Measurements from ENCODE around the gene KCNIP1.
A peak's percentile ranks its signal among the peaks of the same experiment; 100 is the strongest.

The KCNIP1 gene

DNA sequence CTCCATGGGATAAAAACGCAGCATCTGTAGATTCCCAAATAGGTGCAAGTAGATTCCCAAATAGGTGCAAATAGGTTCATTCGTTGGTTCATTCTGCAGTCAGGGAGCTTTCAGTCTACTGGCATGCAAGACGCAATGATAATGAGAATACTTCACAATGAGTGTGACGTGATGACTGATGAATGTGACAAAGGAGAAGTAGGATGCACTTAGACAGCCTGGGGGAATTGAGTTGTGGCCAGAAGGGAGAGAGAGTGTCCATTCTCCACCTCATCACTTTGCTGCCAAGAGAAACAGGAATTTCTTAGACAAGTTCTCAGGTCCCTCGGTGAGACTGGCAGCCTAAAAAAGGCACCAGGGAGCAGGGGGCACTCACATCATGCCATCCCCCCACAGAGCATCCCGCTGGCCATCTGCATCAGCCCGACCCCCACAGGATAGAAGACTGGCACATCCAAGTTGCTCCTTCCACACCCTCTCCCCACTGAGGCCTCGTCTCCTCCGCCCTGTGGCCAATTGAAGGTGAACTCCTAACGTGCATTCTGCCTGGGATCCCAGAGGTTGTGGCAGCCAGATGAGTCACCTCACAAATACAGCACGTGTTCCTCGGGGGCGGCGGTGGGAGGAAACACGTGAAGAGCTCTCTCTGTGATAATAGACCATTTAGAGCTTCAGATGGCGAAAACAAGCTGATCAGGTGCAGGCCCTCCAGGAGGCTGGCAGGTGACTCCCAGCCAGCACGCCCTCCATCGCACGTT is 19.9 kb upstream of the KCNIP1 start:
- DNase-seq: peak; percentile 37

DNA sequence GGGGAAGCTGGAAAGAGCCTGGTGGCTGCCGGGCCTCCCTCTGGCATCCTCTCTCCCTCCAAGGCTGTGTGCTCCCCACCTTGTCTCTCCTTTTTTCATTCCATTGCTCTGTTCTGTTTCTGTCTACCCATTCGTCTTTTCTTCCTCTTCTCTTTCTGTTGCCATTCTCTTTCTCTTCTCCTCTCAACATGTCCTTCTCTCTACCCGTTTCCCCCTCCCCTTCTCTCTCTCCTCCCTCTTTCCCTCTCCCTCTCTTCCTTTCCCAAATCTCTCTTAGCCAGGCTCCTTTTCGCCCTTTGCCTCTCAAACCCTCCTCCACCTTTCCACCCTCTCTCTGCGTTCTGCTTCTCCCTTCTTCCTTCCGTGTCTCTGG is 19.4 kb upstream of the KCNIP1 start:
- DNase-seq: no peak

DNA sequence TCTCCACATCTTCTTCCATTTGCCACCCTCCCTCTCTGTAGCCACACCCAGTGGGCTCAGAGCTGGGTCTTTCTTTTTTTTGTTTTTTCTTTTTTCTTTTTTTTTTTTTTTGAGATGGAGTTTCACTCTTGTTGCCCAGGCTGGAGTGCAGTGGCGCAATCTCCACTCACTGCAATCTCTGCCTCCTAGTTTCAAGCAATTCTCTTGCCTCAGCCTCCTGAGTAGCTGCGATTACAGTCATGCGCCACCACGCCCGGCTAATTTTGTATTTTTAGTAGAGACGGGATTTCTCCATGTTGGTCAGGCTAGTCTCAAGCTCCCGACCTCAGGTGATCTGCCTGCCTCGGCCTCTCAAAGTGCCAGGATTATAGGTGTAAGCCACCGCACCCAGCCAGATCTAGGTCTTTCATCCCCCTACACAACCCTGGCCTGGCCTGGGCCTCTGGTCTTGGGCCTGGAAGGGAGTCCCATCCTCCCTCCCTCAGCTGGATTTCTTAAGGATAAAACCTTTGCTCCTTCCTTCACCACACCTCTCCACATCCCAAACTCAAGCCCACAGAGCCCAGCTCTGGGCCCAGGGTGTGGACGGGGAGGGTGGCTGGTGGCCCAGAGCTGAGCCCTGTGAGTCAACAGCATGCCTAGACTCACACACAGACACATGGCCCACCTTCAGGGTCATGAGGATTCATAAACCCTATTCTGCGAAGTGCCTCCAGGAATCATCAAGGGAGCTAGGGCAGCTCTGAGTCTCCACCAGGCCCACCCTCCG is 18.8 kb upstream of the KCNIP1 start:
- peak; percentile 80 for DNase-seq

- no peak for DNase-seq
Observed at GRCh38 chr5:170485616-170485911, 18.3 kb upstream of the KCNIP1 start.

GRCh38 chr5:170486371-170486770 is 17.4 kb upstream of the KCNIP1 start:
- no peak for DNase-seq

DNA sequence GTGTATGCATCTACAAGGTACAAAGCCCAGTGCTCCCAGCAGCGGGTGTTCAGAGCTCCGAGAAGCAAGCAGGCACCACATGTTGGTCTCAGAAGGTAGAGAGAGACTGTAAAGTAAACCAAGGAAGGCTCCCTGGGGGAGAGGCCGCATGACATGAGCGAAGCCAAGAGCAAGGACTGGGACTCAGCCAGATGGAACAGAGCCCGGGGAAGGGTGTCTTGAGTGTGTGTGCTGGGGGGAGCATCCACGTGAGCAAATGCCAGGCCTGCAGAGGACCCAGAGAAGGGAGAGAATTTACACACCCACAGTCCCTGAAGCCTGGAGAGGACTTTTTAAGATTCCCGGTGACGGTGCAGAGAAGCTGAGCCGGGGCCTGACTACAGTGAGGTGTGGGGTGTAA is 15.2 kb upstream of the KCNIP1 start:
- no peak for DNase-seq

DNA sequence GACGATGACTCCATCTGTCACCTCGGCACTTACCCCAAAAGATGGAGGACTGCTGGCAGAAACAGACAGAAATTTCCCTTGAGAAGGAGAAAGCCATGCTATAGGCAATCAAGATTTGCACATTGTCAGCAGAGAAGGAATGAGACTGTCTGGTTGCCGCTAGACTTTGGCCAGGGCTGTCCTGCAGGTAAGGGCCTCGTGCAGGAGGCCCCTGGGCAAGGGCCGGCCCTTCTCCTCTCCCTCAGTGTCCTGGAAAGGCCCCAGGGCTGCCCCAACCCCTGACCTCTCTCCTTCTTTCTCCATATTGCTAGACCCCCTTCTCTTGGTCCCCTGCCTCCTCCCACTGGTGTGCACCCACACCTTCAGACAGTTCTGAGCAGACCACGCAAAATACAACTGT is 14.6 kb upstream of the KCNIP1 start:
- no peak for DNase-seq

- DNase-seq: no peak
Observed at GRCh38 chr5:170490381-170490780, 13.4 kb upstream of the KCNIP1 start.

DNA sequence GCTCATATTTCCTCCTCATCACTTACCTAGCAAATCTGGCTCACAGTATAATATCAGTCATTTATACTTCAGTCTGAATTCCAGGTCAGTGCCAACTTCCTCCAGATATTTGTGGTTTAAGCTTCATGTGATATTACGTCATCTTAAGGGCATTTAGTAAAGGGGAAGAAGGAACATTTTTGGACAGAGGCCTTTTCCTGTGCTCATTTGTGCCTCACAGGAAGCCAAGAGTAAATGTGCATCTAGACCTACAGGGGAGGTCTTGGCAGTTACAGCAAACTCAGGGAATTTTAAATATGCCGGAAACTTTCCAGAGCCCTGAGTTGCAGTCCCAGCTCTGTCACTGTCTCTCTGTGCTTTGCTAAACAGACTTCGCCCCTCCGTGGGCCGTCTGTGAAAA is 12.3 kb upstream of the KCNIP1 start:
- peak; percentile 88 for DNase-seq

DNA sequence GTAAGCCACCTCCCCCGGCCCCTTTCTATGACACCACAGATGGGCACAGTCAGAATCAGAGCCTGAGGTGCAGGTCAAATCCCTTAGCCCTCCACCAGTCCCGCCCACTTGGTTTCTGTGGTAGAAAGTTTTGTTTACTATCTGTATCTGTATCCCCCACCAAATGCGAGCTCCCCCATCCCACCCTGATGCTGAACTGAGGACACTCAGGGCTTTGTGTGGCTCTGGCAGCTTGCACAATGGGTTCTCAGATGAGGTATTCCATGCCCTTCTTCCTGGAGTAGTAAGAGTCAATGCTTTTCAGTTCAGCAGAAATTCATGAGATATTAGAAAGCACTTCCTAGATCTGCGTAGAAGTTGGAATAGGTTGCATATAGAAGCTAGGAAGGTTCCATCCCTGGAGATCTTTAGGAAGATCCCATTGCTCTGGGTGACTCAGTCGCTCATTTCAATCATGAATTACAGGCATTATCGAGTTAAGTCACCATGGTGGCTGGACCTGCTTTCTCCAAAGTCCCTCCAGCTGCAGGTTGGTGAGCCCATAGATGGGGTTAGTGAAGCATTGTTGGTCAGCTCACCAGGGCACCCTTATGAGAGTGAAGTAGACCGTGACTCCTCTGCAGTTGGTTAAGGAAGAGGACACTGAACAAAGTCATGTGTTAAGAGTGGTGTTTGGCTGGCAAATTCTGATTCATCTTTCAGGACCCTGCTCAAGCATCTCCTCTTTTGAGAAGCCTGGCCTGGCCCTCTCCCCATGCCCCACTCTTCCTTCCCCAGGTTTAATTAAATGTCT is 10.6 kb upstream of the KCNIP1 start:
- no peak for DNase-seq

DNA sequence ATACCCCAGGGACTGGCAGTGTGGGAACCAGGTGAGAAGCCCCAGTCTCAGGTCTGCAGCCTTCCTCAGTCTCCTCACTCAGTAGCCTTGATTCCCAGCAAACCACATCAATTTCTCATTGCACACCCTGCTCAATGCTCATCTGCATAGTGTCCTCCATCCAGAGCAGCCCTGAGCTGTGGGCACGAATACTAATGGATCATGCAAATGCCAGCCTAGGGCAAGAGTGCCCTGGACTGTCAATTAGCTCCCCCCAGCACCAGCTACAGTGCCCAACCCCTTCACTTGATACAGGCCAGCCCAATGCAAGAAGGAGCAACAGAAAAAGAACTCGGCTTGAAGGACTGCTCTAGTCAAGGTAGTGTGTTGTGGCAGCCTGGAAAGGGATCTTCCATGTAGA is 9.8 kb upstream of the KCNIP1 start:
- no peak for DNase-seq

GRCh38 chr5:170495825-170496661 is 7.8 kb upstream of the KCNIP1 start:
- peak; percentile 70 for DNase-seq

DNA sequence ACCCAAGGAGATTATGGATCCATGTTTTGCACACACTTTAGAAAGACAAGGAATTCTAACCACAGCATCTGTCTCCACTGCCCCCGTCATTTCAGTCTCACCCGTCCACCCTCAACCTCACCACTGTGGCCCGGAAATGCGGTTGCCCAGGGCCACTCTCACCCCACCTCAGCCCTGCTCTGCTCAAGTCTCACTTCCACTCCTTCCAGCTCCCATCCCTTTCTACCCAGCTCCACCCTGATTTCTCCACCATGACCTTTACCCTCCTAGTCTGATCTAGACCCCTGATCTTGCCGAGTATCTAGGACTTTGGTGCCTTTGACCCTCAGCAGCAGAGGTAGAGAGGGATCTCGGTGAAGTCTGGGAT is 7.2 kb upstream of the KCNIP1 start:
- no peak for DNase-seq

- DNase-seq: no peak
Observed at GRCh38 chr5:170497311-170498038, 6.3 kb upstream of the KCNIP1 start.

GRCh38 chr5:170498811-170499351 is 4.9 kb upstream of the KCNIP1 start:
- no peak for DNase-seq

DNA sequence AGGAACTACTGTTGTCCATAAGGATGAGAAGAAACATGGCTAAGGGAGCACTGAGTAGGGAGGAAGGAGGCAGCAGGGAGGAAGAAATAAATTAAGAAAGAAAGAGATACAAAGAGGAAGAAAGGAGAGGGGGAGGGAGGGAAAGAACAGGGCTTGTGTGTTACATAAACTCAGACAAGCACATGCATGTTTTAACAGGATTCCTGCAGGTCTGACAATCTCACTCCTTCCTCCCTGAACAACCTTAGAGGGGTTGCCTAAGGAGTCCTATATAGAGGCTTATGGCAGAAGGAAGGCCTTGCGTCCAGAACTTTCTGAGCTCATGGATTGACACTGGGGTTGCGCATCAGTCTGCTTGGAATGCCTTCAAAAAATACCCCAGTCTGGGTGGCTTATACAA is 4.2 kb upstream of the KCNIP1 start:
- no peak for DNase-seq

DNA sequence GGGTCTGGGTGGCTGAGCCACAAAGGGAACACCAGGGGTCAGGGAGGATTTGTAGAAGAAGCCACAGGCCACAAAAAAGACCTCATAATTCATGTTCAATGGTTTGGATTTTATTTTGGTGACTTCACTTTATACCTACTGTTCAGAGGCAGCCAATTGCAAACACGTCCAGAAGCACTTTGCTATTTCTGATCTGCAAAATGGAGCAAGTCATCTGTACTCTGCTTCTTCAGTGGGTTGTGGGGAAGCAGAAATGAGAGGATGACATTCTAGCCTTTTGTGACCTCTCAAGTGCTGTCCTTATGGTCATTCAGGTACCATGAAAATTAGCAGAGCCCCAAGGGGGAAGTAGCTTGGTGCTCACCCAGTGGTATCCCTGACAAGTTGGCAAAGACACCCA is 2.5 kb upstream of the KCNIP1 start:
- DNase-seq: no peak

DNA sequence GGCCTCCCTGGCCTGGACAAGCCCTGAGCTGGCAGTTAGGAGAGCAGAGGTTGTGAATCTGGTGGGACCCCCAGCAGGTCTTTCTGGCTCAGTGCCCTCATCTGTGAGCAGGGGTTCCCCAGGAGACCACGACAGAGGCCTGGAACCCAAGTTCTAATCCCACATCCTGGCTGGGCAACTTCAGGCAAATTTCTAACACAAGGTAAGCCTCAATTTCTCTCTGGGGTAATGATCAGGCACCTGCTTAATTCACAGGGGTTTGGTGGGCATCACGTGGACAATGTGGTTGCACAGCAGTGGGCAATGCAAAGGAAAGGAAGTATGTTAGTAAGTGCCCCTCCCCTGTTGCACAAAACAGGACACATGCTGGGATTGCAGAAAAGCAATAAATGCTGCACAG is 1.9 kb upstream of the KCNIP1 start:
- DNase-seq: no peak

DNA sequence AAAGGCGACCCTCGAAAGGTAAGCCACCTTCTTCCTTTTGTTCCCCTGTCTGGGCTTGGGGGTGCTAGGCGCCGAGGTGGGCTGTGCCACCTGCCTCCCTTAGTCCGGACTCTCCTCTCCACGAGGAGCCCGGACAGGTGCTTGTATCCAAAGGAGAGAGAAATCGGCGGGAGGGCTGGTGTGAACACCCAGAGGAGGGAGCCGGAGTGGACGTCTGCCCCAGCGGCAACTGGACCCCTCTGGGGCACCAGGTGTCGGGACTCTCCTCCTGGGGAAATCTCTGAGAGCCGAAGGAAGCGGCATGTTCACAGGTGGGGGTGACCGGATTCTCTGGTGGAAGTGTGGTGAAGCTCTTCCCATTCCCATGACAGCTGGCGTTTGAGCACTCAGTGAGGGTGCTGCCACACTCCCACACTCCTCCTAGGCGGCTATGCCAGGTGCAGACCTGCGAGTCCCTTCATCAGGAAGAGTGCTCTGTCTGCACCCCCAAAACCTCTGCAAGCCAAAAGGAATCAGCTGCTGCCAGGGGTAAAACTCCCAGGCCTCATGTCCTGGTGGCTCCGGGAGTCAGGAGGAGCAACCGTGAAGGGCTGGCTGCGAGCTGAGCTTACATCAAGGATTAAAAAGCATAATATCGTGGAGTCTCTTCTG is 921 bp downstream of the KCNIP1 start:
- DNase-seq: no peak

GRCh38 chr5:170508036-170508435 is 4.2 kb downstream of the KCNIP1 start:
- DNase-seq: no peak

DNA sequence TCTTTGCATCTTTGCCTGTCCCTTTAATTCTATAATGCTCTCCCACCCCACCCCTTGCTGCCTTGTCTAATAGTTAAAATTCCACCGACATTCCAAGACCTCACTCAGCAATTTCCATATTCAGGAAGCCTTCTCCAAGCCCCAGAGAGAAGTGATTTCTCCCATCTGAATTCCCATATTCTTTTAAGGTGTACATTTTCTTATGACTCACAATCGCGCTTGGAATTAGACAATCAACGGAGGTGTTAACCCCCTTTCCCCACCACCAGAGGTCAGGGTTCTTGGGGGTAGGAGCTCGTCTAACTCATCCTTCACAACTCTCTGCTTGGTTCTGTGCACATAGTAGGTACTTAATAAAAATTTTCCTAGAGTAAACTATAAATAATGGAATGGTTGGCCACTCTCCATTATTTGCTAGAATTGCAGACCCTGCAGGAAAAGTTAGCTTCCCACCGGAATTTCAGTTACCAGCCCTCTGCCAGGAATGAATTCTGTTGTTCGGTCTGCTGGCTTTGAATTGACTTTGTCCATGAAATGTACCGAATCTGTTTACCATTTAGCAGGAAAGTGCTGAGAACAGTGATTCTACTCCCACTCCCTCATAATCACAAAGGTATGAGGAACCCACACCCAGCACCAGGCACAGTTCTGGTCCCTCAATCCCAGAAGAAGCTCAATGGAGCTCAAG is 5.0 kb downstream of the KCNIP1 start:
- DNase-seq: no peak
